ENCODE results near the gene NPY1R.

The NPY1R gene

GRCh38 chr4:163274861-163275260, 57.5 kb downstream of the NPY1R start:
- no peak for DNase-seq
